ENCODE results near the gene ITM2B.
A peak's percentile ranks its signal among the peaks of the same experiment; 100 is the strongest.

The ITM2B gene

GRCh38 chr13:48264058-48264457 is 31.1 kb downstream of the ITM2B start:
- DNase-seq: no peak

DNA sequence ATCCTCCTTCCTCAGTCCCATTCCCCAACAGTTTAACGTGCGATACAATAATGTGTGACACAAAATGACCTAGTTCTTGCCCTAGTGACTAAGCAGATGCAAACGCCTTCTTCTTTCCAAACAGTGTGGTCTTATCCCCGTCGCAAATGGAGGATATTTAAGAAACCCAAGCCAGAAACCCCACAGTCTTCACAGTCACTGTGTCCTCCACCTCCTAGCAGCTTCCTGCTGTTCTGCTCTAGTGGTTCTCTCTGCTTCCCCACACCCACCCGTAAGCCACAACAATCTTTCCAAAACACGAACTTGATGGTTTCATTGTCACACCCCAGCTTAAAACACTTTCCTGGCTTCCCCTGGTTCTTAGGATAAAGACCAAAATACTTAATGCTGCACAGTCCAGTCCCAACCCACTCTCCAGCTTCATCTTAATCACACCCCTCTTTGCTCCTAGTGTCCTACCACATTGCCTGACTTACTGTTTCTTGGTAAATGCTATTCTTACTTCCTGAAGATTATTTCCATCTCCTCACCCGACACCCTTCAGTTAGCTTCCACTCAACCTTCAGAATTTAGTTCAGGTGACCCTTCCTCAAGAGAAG is 32.3 kb downstream of the ITM2B start:
- DNase-seq: no peak

- DNase-seq: no peak
Measured at GRCh38 chr13:48266150-48266549, 33.1 kb downstream of the ITM2B start.

- no peak for DNase-seq
Measured at GRCh38 chr13:48266701-48267639, 34.0 kb downstream of the ITM2B start.

DNA sequence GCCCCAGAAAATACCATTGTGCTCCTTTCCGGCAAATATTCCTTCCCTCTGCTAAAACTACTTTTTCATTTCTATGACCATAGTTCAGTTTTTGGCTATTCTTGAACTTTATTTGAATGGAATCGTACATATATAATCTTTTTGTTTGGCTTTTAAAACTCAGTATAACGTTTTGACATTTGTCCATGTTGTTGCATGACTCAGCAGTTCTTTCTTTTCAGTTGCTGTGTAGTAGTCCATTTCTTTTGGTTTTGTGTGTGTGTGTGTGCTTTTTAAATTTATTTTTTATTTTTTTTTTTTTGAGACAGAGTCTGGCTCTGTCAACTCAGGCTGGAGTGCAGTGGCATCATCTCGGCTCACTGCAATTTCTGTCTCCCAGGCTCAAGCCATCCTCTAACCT is 35.0 kb downstream of the ITM2B start:
- DNase-seq: no peak

GRCh38 chr13:48273346-48273745 is 40.3 kb downstream of the ITM2B start:
- DNase-seq: no peak

DNA sequence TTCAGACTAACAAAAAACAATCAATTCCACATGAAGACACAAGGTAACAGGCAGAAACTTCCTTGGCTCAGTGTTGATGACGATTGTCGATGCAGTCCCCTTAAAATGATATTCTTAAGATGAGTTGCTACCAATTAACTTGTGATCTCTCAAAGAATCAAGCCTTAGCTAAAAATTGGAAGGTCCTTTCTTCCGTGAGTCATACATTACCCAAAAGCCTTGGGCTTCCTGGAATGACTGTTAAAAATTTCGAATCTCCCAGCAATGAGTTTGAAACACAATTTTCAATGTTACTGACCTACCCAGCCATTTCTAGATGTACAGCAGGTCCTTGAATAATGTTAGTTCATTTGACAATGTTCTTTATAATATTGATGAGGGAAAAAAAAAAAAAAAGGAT is 42.5 kb downstream of the ITM2B start:
- no peak for DNase-seq

- DNase-seq: no peak
Measured at GRCh38 chr13:48278806-48279205, 45.8 kb downstream of the ITM2B start.

DNA sequence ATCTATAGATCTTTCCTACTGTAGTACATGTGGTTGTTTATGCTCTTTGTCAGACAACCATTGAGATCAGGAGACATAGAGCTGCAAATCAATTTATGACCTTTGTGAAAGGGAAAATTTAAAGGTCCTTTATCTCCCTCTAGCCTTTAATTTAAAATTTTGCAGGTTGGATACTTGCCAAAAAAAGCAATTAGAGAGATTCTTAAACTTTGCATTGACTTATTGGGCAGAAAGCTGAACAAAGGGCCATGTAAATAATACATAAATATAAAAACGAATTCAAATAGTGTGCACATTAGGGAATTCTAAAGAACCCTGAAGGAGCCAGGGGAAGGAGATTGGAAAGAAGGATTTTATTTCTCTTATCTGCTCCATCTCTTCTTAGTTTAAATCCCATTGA is 48.5 kb downstream of the ITM2B start:
- no peak for DNase-seq

GRCh38 chr13:48291730-48292129 is 58.7 kb downstream of the ITM2B start:
- no peak for DNase-seq

DNA sequence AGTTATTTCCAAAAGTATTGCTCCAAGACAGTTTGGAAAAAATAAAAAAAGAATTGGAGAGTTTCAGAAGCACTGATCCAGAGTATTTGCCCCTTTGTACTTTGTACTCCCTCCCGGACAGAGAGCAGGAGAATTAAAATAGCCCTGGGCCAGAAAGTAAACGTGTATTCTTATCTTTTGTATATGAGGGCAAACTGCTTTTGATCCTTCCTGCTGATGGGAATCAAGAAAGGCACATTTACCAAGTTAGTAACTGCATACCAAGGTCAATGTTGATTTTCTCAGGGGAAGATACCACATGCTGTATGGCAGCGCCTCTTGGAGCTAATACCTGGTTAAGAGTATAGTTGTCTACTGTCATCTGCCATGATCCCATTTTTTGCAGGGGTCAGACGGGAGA is 59.6 kb downstream of the ITM2B start:
- no peak for DNase-seq

- DNase-seq: no peak
Measured at GRCh38 chr13:48294653-48295052, 61.6 kb downstream of the ITM2B start.

GRCh38 chr13:48295271-48295670 is 62.3 kb downstream of the ITM2B start:
- no peak for DNase-seq

GRCh38 chr13:48296528-48296927 is 63.5 kb downstream of the ITM2B start:
- no peak for DNase-seq

DNA sequence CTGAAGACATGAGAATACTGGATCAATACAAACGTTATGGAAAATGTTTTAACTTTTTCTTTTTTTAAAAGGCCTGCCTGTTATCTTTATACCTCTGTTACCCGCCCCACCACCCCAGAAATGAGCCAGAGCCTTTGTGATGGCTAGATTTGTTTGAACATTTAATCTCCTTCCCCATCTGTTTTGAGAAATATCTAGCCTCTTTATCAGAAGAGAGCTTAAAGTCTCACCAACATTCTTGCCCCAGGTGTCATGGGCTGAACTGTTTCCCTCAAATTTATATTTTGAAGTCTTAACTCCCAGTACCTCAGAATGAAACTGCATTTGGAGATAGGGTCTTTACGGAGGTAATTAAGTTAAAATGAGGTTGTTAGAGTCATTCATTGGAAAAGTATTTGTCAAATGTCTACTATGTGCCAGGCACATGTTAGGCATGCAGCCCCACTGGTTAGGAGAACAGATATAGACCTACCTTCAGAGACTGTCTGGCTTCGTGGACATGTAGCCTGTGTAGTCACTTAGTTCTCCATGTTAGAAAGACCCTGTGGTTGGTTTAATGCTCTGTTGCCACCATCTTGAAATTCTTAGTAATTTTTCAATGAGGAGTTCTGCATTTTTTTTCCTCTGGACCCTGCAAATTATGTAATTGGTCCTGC is 64.3 kb downstream of the ITM2B start:
- DNase-seq: no peak

- no peak for DNase-seq
Measured at GRCh38 chr13:48299591-48299990, 66.6 kb downstream of the ITM2B start.

GRCh38 chr13:48302871-48303358 is 69.9 kb downstream of the ITM2B start:
- no peak for DNase-seq

DNA sequence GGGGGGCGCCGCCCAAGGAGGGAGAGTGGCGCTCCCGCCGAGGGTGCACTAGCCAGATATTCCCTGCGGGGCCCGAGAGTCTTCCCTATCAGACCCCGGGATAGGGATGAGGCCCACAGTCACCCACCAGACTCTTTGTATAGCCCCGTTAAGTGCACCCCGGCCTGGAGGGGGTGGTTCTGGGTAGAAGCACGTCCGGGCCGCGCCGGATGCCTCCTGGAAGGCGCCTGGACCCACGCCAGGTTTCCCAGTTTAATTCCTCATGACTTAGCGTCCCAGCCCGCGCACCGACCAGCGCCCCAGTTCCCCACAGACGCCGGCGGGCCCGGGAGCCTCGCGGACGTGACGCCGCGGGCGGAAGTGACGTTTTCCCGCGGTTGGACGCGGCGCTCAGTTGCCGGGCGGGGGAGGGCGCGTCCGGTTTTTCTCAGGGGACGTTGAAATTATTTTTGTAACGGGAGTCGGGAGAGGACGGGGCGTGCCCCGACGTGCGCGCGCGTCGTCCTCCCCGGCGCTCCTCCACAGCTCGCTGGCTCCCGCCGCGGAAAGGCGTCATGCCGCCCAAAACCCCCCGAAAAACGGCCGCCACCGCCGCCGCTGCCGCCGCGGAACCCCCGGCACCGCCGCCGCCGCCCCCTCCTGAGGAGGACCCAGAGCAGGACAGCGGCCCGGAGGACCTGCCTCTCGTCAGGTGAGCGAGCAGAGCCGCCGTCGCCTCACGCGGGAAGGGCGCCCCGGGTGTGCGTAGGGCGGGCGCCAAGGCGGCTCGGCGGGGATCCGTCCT is 70.5 kb downstream of the ITM2B start, which contains the start of gene RB1:
RB1 (plus strand) TSS at position 393 of the 784 bp plus-strand sequence; CDS start at position 555, 162 bp downstream.
- peak; percentile 70 for DNase-seq

- peak; percentile 33 for DNase-seq
Measured at GRCh38 chr13:48304143-48304876, 71.3 kb downstream of the ITM2B start.

GRCh38 chr13:48311223-48311622 is 78.2 kb downstream of the ITM2B start:
- DNase-seq: no peak

DNA sequence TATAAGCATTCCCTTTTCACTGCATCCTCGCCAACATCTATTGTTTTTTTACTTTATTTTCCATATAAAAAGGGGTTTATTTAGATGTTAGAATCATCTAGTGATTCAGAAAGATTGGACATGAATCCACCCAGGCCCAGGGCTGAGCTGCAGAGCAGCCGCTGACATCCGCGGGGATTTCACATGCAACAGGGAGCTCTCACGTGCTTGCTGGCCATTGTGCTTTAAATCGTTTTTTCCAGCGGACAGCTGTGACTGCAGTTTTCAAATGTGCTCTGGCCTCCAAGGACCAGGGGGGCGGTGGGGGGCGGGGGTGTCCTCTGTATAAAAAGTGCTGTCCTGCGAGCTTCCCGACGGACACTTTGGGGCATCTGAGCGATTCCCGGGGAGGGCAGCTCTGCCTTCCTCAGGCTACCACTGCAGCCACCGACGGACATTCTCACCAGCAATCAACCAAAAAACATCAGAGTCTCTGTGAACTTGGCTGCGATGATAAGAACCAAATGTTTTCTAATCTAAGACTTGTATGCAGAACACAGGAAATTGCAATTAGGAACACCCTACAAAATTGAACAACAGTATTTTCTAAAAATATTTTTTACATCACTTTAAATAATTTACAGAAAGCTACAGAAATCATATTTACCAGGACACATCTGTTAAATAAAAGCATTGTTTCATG is 83.1 kb downstream of the ITM2B start:
- DNase-seq: no peak
